Measurements from ENCODE around the gene SYT2.
"Not testable (repeated sequence)": the region's sequence is repeated elsewhere in the genome, so short reads cannot be mapped to it uniquely, and the experiment has no call there.

Gene SYT2

DNA sequence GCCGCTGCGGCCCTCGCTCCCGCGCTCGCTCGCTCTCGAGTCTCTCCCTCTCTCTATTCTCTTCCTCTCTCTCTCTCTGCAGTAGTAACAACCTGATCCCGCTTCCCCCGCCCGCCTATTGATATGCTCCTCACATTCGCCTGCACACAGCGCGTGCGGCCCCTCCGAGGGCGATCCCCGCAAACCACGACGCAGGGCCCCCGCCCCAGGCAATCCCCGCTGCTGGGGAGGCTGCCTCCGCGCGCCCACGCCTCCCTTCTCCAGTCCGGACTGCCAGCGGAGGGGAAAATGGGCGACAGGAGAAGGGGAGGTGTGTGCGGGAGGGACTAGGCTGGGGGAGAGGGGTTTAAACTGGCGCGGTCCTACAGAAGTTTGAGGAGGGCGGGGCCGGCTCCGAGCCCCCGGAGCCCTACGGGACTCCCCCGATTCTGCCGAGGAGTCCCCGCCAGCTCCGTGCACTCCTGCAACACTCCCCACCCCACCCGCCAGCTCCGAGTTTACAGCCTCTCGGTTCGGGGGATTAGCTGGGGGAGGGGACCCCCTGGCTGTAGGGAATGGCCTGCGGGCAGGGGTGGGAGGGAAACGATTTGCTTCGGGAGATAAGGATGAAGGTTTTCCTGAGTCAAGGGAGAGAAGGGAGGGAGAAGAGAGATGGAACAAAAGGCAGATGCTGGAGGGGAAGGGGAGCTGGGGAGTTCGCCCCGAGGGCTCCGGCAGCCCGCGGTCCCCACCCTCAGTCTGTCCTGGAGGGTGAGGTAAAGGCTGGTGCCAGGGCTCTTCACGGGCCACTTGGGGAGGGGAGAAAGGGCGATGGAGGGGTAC is 66.6 kb downstream of the SYT2 start:
- DNase-seq (ENCODE audit: low read depth): no peak

DNA sequence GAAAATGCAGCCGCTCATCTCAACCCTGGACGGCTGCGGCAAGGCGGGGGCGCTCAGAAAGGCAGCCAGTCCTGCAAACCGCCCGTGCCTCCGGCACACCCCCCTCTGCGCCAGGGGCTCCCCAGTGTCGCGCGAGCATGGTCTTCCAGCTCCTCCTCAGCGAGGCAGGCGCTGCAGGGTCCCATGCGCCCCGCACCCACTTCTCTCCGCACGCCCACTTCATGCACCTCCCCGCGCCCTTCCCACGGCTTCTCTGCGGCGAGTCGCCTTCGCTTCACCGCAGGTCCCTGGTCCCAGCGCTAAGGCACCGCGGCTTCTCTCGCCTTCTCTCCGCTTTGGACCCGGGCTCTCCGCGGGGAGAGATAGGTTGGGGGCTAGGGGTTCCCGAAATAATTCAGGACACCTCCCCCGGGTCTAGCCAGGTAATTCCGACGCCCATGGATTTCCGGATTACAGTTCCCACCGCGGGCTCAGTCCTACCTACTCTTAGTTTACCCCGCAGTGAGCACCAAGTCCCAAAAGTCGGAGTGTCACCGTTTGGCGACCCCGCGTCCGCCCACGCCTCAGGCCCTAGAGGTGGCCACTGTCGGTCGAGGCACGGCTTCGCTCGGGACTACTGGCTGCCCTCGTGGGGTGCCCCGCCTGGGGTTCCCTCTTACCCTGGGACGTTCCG is 67.5 kb downstream of the SYT2 start:
- no peak for DNase-seq (ENCODE audit: low read depth)

DNA sequence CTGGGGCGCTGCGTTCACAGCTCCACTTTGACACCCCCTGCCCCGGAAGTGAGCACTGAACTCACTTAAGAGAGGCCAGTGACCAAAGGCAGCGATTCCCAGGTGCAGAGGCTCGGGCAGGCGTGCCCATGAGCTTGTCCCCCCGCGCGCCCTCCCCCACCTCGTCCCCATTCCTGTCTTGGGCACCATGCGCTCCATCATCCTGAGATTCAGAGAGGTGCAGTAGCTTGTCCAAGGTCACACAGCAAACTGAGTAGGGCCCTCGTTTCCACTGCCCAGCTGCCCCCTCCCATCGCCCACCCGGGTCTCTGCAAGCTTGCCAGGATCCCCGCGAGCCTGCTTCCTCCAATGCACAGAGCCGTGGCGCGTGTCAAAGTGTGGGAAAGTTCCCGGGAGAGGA is 68.0 kb downstream of the SYT2 start:
- no peak for DNase-seq (ENCODE audit: low read depth)

DNA sequence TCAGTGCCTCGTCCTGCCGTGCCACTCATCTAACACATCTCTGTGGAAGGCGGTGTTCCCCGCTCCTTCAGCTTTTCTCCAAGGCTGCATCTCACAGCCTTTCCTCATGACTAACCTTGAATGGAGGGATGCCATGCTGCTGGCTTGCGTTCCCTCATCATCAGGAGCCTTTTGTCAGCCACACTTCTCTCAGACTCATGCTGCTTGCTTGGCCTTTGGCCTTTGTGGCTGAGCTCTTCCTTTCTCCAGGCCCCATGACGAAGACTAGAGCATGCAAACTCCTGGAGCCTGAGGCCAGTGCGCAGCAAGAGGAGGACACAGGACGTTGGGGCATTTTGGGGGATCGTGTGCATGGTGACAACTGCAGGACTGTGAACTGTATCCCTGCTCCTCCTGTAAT is 70.8 kb downstream of the SYT2 start:
- no peak for DNase-seq (ENCODE audit: low read depth)

DNA sequence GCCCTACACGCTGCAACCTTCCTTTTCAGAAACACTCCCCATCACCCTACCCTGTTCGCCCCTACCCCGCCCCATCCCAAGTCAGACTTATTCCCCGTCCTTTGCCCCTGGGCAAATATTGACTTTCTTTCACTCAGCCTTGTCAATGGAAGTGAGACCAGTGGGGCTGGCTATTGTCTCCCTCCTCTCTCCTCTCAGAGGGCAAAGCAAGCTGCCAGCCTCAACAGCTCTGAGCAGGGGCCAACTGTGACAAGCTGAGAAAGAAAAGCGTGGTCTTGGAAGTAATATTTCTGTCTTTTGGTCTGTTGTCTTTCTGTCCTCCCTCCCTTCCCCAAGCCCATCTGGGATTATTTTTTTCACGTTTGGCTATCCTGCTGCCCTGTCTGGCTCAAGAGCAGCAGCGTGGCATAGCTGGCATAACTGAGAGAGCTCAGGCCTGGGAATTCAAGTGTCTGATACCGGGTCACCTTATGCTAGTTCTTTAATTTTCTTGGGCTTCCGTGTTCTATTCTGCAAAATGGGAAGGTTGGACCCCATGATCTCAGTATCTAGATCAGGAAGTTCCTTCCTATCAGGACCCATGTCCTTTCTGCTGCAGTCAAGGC is 71.5 kb downstream of the SYT2 start:
- DNase-seq (ENCODE audit: low read depth): not testable (repeated sequence)

DNA sequence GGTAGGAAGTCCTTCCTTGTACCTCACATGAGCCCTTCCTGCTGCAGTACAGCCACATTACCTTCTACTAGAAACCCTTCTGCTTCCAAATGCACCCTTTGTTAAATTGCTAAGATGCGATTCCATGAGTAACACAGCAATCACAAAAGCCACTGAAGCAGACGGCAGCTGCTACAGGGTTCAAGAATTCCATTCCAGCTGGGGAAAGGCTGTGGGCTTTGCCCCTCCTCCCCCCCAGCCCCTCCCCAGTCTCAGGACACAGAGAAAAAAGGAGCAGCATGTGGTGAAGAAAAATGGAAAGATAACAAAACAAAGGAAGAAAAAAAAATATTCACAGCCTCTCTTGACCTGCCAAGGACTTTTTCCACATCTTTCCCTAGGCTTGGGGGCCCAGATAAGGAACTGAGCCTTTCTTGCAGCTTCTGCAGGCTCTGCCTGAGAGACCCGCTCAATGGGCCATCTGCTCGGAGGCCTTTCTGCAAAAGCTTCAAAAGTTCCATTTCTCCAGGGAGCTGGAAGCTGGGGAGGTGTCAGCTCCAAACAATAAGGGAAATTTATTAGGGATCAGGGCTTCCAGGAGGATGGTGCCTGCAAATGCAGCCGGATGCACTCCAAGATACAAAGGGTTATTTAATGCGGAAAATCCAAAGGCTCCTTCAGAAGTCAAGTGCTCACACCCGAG is 72.1 kb downstream of the SYT2 start:
- no peak for DNase-seq (ENCODE audit: low read depth)

GRCh38 chr1:202637321-202638018 is 72.8 kb downstream of the SYT2 start:
- DNase-seq (ENCODE audit: low read depth): not testable (repeated sequence)

DNA sequence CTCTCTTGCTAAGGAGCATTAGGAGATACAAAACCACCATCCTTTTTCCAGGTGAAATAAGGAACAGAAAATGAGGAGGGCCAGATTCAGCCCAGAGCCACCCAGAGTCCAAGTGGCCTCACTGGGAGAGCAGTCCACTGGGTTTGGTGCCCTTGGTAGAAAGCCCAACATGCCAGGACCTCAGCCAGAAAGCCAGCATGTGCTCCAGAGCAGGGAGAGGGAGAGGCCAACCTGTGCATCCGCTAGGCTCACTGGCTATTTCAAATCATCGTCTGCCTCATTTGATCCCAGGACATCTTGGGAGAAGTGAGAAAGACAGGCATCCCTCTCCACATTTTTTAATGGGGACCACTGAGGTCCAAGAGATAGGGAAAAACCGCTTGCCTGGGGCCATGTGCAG is 74.1 kb downstream of the SYT2 start:
- DNase-seq (ENCODE audit: low read depth): not testable (repeated sequence)

GRCh38 chr1:202632241-202632640 is 78.0 kb downstream of the SYT2 start:
- DNase-seq (ENCODE audit: low read depth): no peak

DNA sequence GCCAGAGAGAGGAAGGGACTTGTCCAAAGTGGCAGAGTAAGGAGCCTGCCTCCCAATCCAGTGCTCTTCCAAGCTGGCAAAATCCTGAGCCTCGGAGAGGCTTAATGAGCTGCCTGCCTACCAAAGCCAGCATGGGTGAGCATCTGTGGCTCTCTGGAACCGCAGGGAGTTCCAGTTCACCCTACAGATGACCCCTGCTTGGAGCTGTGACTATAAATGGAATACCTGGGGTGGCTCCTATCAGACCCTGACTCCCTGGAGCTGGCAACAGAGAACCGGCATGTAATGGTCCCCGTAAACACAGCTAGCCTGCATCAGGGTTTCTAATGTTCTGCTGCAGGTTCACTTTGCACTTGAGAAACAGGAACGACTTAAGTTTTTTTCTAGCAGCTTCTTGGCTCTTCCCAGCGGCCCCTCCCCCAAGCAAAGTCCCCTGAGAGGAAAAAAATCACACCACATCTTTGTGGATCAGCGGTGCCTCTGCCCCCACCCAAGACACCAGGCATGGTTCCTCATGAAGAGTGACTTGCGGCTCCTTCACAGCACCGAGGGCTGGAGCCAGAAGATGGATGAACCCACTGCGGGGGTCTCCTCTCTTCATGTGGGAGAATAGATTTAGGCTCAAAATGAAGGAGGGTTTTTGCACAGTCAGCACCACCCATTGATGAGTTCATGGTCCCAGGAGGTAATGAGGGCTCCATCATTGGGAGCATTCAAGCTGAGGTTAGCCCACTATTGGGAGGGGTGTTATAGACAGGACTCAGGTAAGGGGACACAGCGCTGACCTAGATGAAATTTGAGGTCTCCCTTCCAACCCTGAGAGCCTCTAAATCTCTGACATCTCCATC is 79.0 kb downstream of the SYT2 start:
- no peak for DNase-seq (ENCODE audit: low read depth)

DNA sequence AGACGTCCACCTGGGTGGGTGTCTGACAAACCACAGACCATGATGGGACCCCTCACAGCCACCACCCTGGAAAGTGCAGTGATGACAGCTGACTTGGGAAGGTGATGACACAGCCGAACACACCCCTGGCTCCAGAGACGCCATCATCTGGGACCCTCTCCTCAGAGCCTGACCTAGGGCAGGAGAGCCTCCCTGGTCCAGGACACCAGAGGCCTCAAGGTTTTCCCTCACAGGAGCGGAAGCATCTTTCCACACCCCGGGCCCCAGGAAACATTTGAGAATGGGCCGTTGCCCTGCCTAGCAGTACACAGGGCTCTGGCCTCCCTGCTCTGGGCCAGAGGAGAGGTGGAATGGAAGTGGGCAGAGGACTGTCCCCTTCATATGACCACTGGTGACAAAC is 79.7 kb downstream of the SYT2 start:
- DNase-seq (ENCODE audit: low read depth): no peak

- not testable (repeated sequence) for DNase-seq (ENCODE audit: low read depth)
Observed at GRCh38 chr1:202630096-202630495, 80.2 kb downstream of the SYT2 start.

DNA sequence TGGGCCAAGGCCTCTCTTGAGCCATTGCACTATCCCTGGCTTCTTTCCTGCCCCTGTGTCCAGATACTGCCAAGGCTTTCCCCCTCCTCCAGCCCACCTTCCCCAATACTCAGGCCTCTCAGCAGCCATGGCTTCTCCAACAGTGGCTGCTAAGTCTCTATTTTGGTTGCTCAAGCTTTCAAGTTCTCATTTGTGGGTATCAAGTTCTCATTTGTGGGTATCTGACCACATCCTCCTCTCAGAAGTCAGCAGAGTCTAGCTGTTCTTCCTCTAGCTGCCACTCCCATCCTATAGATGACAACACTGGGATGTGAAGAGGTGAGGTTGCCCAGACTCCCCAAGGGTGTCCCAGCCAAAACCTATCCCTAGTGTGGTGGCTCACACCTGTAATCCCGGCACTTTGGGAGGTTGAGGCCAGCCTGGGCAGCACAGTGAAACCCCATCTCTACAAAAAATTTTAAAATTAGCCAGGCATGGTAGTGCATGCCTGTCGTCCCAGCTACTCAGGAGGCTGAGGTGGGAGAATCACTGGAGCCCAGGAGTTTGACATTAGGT is 80.9 kb downstream of the SYT2 start:
- not testable (repeated sequence) for DNase-seq (ENCODE audit: low read depth)

- DNase-seq (ENCODE audit: low read depth): no peak
Observed at GRCh38 chr1:202628646-202629215, 81.5 kb downstream of the SYT2 start.

- DNase-seq (ENCODE audit: low read depth): no peak
Observed at GRCh38 chr1:202627841-202628565, 82.3 kb downstream of the SYT2 start.

DNA sequence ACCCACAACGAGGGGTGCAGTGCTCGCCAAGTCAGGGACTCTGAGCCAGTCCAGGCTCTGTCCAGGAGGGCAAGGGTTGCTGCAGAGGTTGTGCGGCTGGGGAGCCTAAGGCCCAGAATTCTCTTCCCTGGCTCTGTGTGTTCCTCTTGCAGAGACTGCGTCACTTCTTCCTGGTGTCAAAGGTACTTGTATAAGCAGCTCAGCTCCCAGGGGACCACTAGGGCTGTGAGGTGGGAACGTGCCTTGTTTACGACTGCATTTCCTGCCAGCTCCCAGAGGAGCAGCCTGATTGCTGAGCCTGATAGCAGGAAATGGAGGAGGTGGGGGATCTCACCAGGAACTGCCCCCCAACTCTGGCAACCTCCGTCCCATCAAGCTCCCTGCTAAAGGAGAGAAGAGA is 83.2 kb downstream of the SYT2 start:
- not testable (repeated sequence) for DNase-seq (ENCODE audit: low read depth)

GRCh38 chr1:202625416-202626360 is 84.6 kb downstream of the SYT2 start:
- DNase-seq (ENCODE audit: low read depth): no peak

DNA sequence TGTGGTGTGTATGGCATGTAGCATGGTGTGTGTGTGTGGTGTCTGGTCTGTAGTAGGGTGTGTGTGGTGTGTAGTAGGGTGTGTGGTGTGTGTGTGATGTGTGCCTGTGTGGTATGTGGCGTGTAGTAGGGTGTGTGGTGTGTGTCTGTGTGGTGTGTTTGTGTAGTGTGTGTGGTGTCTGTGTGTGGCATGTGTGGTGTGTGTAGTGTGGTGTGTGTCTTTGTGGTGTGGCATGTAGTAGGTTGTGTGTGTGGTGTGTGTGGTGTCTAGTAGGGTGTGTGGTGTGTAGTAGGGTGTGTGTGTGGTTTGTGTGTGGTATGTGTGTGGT is 85.5 kb downstream of the SYT2 start:
- no peak for DNase-seq (ENCODE audit: low read depth)

Data from GM04503 (cell line).